H1 (cell line): Measurements from ENCODE around the gene KCNJ4. TPM values are rescaled to one million over a fixed set of nuclear protein-coding genes. Genes with fewer than 3 reads are reported as not detected.

Experiments used
- CTCF ChIA-PET: fragments of 300-600 bp; sonication (Branson Sonifier 250); formaldehyde crosslinking; loops from one replicate; lab custom pipeline; 2021; ENCODE audit not compliant: partially characterized antibody; lab: Charles Lee
- POLR2A ChIA-PET: fragments of 300-600 bp; sonication (Branson Sonifier 250); formaldehyde crosslinking; loops from one replicate; lab custom pipeline; 2021; ENCODE audit warnings: inconsistent platforms; ENCODE audit not compliant: partially characterized antibody; lab: Charles Lee
- DNase-seq, 2 experiments: peaks; one replicate each; pipeline versions ENCODE4 v3.0.0 to v3.0.0-alpha.2; 2010 to 2022; ENCODE audit warnings: low spot score in 2 of 2, low read depth in 1 of 2, mixed read lengths in 1 of 2
- FAIRE-seq: peaks from 2 replicates; lab custom pipeline; 2011; peaks lifted over from hg19 to GRCh38; lab: Jason Lieb, UNC
- H2AFZ ChIP-seq: 2 replicates; pipeline ENCODE4 v1.8.1; 2012; ENCODE audit warnings: low read length, inconsistent platforms
- H2AK5ac ChIP-seq: 2 replicates; pipeline ENCODE4 v1.6.1; 2013; ENCODE audit warnings: low read depth, low read length
- H2BK120ac ChIP-seq: replicated peaks from 2 replicates; pipeline ENCODE3; 2013; ENCODE audit warnings: low read depth, low read length, inconsistent platforms
- H2BK12ac ChIP-seq: 2 replicates; pipeline ENCODE4 v1.6.1; 2013; ENCODE audit warnings: low read depth, low read length
- H2BK15ac ChIP-seq: 2 replicates; pipeline ENCODE4 v1.6.1; 2013; ENCODE audit warnings: low read length
- H2BK20ac ChIP-seq: 2 replicates; pipeline ENCODE4 v1.6.1; 2013; ENCODE audit warnings: low read length
- H2BK5ac ChIP-seq: 2 replicates; pipeline ENCODE4 v1.6.1; 2013; ENCODE audit warnings: low read depth, low read length
- H3K14ac ChIP-seq: 2 replicates; pipeline ENCODE4 v1.6.1; 2013; ENCODE audit warnings: inconsistent platforms; ENCODE audit not compliant: insufficient read length
- H3K18ac ChIP-seq: 2 replicates; pipeline ENCODE4 v1.6.1; 2013; ENCODE audit warnings: low read length; ENCODE audit errors: extremely low read depth
- H3K23ac ChIP-seq: 2 replicates; pipeline ENCODE4 v1.6.1; 2013; ENCODE audit warnings: inconsistent platforms; ENCODE audit not compliant: insufficient read length
- H3K23me2 ChIP-seq: 2 replicates; pipeline ENCODE4 v1.6.1; 2013; ENCODE audit warnings: low read depth, low read length
- H3K27ac ChIP-seq: 2 replicates; pipeline ENCODE4 v1.6.1; 2011; ENCODE audit warnings: low read depth, low read length, inconsistent platforms
- H3K27me3 ChIP-seq, 4 experiments: replicated peaks in 1 of 4; 1 replicate in 1 of 4; 2 replicates in 3 of 4; pipeline versions ENCODE4 v1.6.1 to v1.8.1; 2011 to 2013; ENCODE audit warnings: low read length in 3 of 4, mild to moderate bottlenecking in 3 of 4, inconsistent platforms in 2 of 4, mixed read lengths in 2 of 4, moderate library complexity in 1 of 4; ENCODE audit not compliant: control insufficient read depth in 3 of 4, insufficient read depth in 3 of 4; ENCODE audit errors: extremely low read depth in 1 of 4
- H3K36me3 ChIP-seq, 4 experiments: 2 replicates each; pipeline versions ENCODE4 v1.6.1 to v1.8.1; 2011 to 2013; ENCODE audit warnings: mild to moderate bottlenecking in 4 of 4, low read length in 3 of 4, moderate library complexity in 2 of 4, control low read depth in 1 of 4, inconsistent platforms in 1 of 4; ENCODE audit not compliant: insufficient read depth in 4 of 4, control insufficient read depth in 2 of 4
- H3K4ac ChIP-seq: replicated peaks from 2 replicates; pipeline ENCODE3; 2013; ENCODE audit warnings: low read length, low read depth, mixed read lengths, inconsistent platforms; ENCODE audit not compliant: insufficient read length
- H3K4me1 ChIP-seq, 4 experiments: replicated peaks in 1 of 4; 1 replicate in 1 of 4; 2 replicates in 3 of 4; pipeline versions ENCODE4 v1.6.1 to v1.8.1; 2011 to 2013; ENCODE audit warnings: low read length in 3 of 4, inconsistent platforms in 2 of 4, mixed read lengths in 1 of 4; ENCODE audit not compliant: insufficient read depth in 4 of 4, control insufficient read depth in 3 of 4
- H3K4me2 ChIP-seq, 2 experiments: 2 replicates each; pipeline versions ENCODE4 v1.6.1 to v1.8.1; 2011 to 2013; ENCODE audit warnings: low read depth in 2 of 2, low read length in 2 of 2, control low read depth in 1 of 2, inconsistent platforms in 1 of 2, mild to moderate bottlenecking in 1 of 2; ENCODE audit not compliant: insufficient read depth in 1 of 2
- H3K4me3 ChIP-seq, 4 experiments: fragments of 200-600, 300-600 bp in 1 of 4; sonication (generic), shearing (Covaris generic), sonication (Bioruptor Twin) in 1 of 4; 2 replicates each; pipeline versions ENCODE4 v1.5.1 to v1.8.1; 2011 to 2016; ENCODE audit warnings: low read length in 4 of 4, low read depth in 3 of 4, control low read depth in 2 of 4, inconsistent platforms in 2 of 4, mild to moderate bottlenecking in 2 of 4, mixed read lengths in 1 of 4, moderate library complexity in 1 of 4; ENCODE audit not compliant: insufficient read depth in 2 of 4; ENCODE audit errors: extremely low read depth in 1 of 4
- H3K56ac ChIP-seq: replicated peaks from 2 replicates; pipeline ENCODE3; 2013; ENCODE audit warnings: low read depth, mild to moderate bottlenecking, mixed read lengths, low read length, inconsistent platforms; ENCODE audit not compliant: insufficient read length
- H3K79me1 ChIP-seq: 2 replicates; pipeline ENCODE4 v1.6.1; 2013; ENCODE audit warnings: low read depth, low read length, control low read depth
- H3K79me2 ChIP-seq, 2 experiments: 2 replicates each; pipeline versions ENCODE4 v1.6.1 to v1.8.1; 2012 to 2013; ENCODE audit warnings: low read length in 2 of 2, mild to moderate bottlenecking in 2 of 2, inconsistent platforms in 1 of 2; ENCODE audit not compliant: insufficient read depth in 2 of 2, control insufficient read depth in 1 of 2
- H3K9ac ChIP-seq, 4 experiments: replicated peaks in 1 of 4; 1 replicate in 1 of 4; 2 replicates in 3 of 4; pipeline versions ENCODE4 v1.6.1 to v1.8.1; 2011 to 2013; ENCODE audit warnings: low read depth in 3 of 4, low read length in 3 of 4, control low read depth in 2 of 4, mild to moderate bottlenecking in 2 of 4, moderate library complexity in 2 of 4, inconsistent platforms in 1 of 4; ENCODE audit errors: extremely low read depth in 1 of 4
- H3K9me3 ChIP-seq, 2 experiments: 2 replicates each; pipeline versions ENCODE4 v1.6.1 to v1.8.1; 2012 to 2013; ENCODE audit warnings: mild to moderate bottlenecking in 2 of 2, moderate library complexity in 2 of 2, control low read depth in 1 of 2, inconsistent platforms in 1 of 2, low read depth in 1 of 2, low read length in 1 of 2, mixed read lengths in 1 of 2; ENCODE audit not compliant: insufficient read depth in 2 of 2
- H4K20me1 ChIP-seq, 2 experiments: replicated peaks in 1 of 2; 2 replicates each; pipeline versions ENCODE3 to v1.8.1; 2011 to 2013; ENCODE audit warnings: inconsistent platforms in 2 of 2, low read length in 2 of 2, mild to moderate bottlenecking in 1 of 2; ENCODE audit not compliant: insufficient read depth in 2 of 2, control insufficient read depth in 1 of 2
- H4K5ac ChIP-seq: 2 replicates; pipeline ENCODE4 v1.6.1; 2013; ENCODE audit warnings: low read length, low read depth, mixed read lengths, inconsistent platforms; ENCODE audit not compliant: insufficient read length
- H4K8ac ChIP-seq: 2 replicates; pipeline ENCODE4 v1.8.0; 2013; ENCODE audit warnings: mild to moderate bottlenecking, moderate library complexity, low read length, inconsistent platforms; ENCODE audit not compliant: insufficient read depth; ENCODE audit errors: extremely low read depth
- H4K91ac ChIP-seq: replicated peaks from 2 replicates; pipeline ENCODE3; 2013; ENCODE audit warnings: low read length, mixed read lengths, inconsistent platforms; ENCODE audit not compliant: insufficient read length
- CBX5 ChIP-seq: fragments of 300-800, 300-1000 bp; sonication (generic); IDR thresholded peaks from 2 replicates; pipeline ENCODE4 v1.7.1; 2016; ENCODE audit warnings: antibody characterized with exemption, low read length, low read depth
- EP300 ChIP-seq, 2 experiments: IDR thresholded peaks; 1 replicate in 1 of 2; 2 replicates in 1 of 2; pipeline ENCODE4 v1.6.1; 2011 to 2012; ENCODE audit warnings: low read depth in 2 of 2, low read length in 2 of 2, mild to moderate bottlenecking in 2 of 2, borderline replicate concordance in 1 of 2, inconsistent platforms in 1 of 2, moderate library complexity in 1 of 2
- KDM4A ChIP-seq: IDR thresholded peaks from one replicate; pipeline ENCODE4 v1.7.1; 2012; ENCODE audit warnings: low read depth, mild to moderate bottlenecking, moderate library complexity, low read length, inconsistent platforms; ENCODE audit not compliant: severe bottlenecking
- KDM5A ChIP-seq: fragments of 200-600 bp; IDR thresholded peaks from 2 replicates; pipeline ENCODE4 v1.7.1; 2012; ENCODE audit warnings: mild to moderate bottlenecking, low read length, inconsistent platforms, mixed read lengths
- POU5F1 ChIP-seq: IDR thresholded peaks from 2 replicates; pipeline ENCODE4 v1.6.1; 2011; ENCODE audit warnings: low read depth, mild to moderate bottlenecking, low read length, moderate library complexity
- RXRA ChIP-seq: IDR thresholded peaks from 2 replicates; pipeline ENCODE4 v1.6.1; 2011; ENCODE audit warnings: low read depth, mild to moderate bottlenecking, low read length, moderate library complexity; ENCODE audit not compliant: insufficient read depth
- SP4 ChIP-seq: IDR thresholded peaks from 2 replicates; pipeline ENCODE4 v1.6.1; 2012; ENCODE audit warnings: low read length, inconsistent platforms
- SRF ChIP-seq: IDR thresholded peaks from 2 replicates; pipeline ENCODE4 v1.6.1; 2011; ENCODE audit warnings: mild to moderate bottlenecking, low read depth, low read length, moderate library complexity
- SUZ12 ChIP-seq: fragments of 200-600 bp; sonication (generic); IDR thresholded peaks from 2 replicates; pipeline ENCODE4 v1.6.1; 2012; ENCODE audit warnings: mild to moderate bottlenecking, inconsistent platforms, low read length, moderate library complexity, mixed read lengths
- TCF12 ChIP-seq: IDR thresholded peaks from 2 replicates; pipeline ENCODE4 v1.6.1; 2011; ENCODE audit warnings: low read depth, mild to moderate bottlenecking, low read length
- USF2 ChIP-seq: IDR thresholded peaks from 2 replicates; pipeline ENCODE4 v1.6.1; 2011; ENCODE audit warnings: low read length, improper control_type of control experiment
- ZNF274 ChIP-seq: IDR thresholded peaks from 2 replicates; pipeline ENCODE4 v1.7.0; 2012; ENCODE audit warnings: low read length, borderline replicate concordance; ENCODE audit errors: extremely low read depth
- WGBS, 2 experiments: shearing (Covaris generic) in 1 of 2; methylation state at CpG; one replicate each; pipeline versions ENCODE4 v1.1.6 to v1.1.7; 2013 to 2015; ENCODE audit warnings: low lambda C conversion rate in 2 of 2, mixed read lengths in 2 of 2, inconsistent platforms in 1 of 2, low coverage in 1 of 2, missing lambda C conversion rate in 1 of 2; ENCODE audit not compliant: insufficient replicate concordance in 2 of 2, insufficient coverage in 1 of 2, insufficient read length in 1 of 2; ENCODE audit errors: extremely low coverage in 1 of 2, missing lambda C conversion rate in 1 of 2; 5-methylcytosine and 5-hydroxymethylcytosine counted together
- polyA plus RNA-seq, 7 experiments: library from polyadenylated mRNA; depleted of rRNA in 3 of 7; stranded (reverse) in 5 of 7; unstranded in 2 of 7; fragments of >200 nt in 5 of 7; fragments of 200-250 nt in 2 of 7; gene quantifications; 1 replicate in 5 of 7; 2 replicates in 1 of 7; 4 replicates in 1 of 7; pipeline versions ENCODE4 v1.2.1 to v1.2.3, GENCODE V29; 2011 to 2013; ENCODE audit warnings: missing spikeins in 2 of 7, mixed read lengths in 2 of 7
- total RNA-seq: library from RNA; stranded (reverse); fragmentation: NEBNext Ultra II Directional; extraction: Animal tissue kit (Norgen Biotek cat#: 25700); gene quantifications from 2 replicates; pipeline ENCODE4 v1.2.1, GENCODE V29; 2021

Gene KCNJ4
- total and polyA plus RNA-seq, 2 of the 8 experiments (the other 6 are each of a cell fraction or from before 2014, with no cell fraction given): 1.4 to 2.2 TPM

GRCh38 chr22:38446018-38446601 lies 8.9 kb downstream of the KCNJ4 start:
- CTCF ChIA-PET: interaction anchor here (0.7 to 7.4 kb wide), 7 partner anchors 11 to 125 kb away, joined by 3 to 78 read pairs (median 4); partner anchors contain the start of genes DMC1 and KDELR3
- POLR2A ChIA-PET: interaction anchor here (0.6 to 3.3 kb wide), 8 partner anchors 9 to 46 kb away, joined by 3 to 11 read pairs (median 4); no protein-coding TSS in a partner anchor
- TF ChIP-seq SUZ12 (no peak), ZNF274 (no peak), RXRA (no peak), USF2 (no peak), CBX5 (no peak), KDM5A (no peak), KDM4A (no peak), POU5F1 (no peak), SP4 (no peak), SRF (no peak), EP300 (IDR thresholded peaks at IDR 0.05; ENCODE audit: borderline replicate concordance in 1 of 2, low read depth in 2 of 2, low read length in 2 of 2) (no peak), TCF12 (no peak)

More at GRCh38 chr22:38446018-38446601, 8.9 kb downstream of the KCNJ4 start:
- Histone ChIP-seq H2BK5ac (no peak overlapping the region), H3K14ac (no peak overlapping the region), H2BK12ac (no peak overlapping the region), H3K4ac (no peak overlapping the region), H3K56ac (no peak overlapping the region), H4K8ac (no peak overlapping the region; the same call in 1 of the 2 replicates), H2BK120ac (no peak overlapping the region), H3K18ac (no peak overlapping the region), H3K27ac (no peak overlapping the region), H2AK5ac (no peak overlapping the region), H3K23ac (no peak overlapping the region), H4K91ac (no peak overlapping the region), H3K9ac (no peak overlapping the region), H4K20me1 (peaks cover 0 to 4% of the 10 kb centered on the region in 2 experiments), H3K79me2 (no peaks in the 10 kb centered on the region), H3K4me3 (no peak overlapping the region), H3K9me3 (no peaks in the 10 kb centered on the region), H3K79me1 (no peaks in the 10 kb centered on the region), H3K23me2 (no peaks in the 10 kb centered on the region), H2BK15ac (no peak overlapping the region), H2BK20ac (no peak overlapping the region), H3K4me1 (no peaks in the 10 kb centered on the region; a peak in 2 of 7 replicates), H3K36me3 (no peaks in the 10 kb centered on the region), H3K4me2 (no peak overlapping the region), H3K27me3 (peaks cover 0 to 3% (median 0%) of the 10 kb centered on the region in 4 experiments; a peak in 2 of 7 replicates), H4K5ac (no peak overlapping the region), H2AFZ (no peak overlapping the region)
- DNase-seq (no peak), FAIRE-seq (no peak)
- 93% methylated on average over 9 of the region's 9 CpGs; no CpG with 5 or more reads in 1 of the 2 experiments for WGBS, 2 experiments
